HCT116 (cell line): Measurements from ENCODE around the gene CYP4F11. TPM values are rescaled to one million over a fixed set of nuclear protein-coding genes. Genes with fewer than 3 reads are reported as not detected.

Experiments
- ATAC-seq: fragments of 200-7000 bp; cut with Tn5 transposase; 2 replicates; pipeline ENCODE4 v1.9.1; 2020; ENCODE audit warnings: mild to moderate bottlenecking, moderate library complexity
- BruUV-seq: library from RNA; stranded (reverse); fragments of 400-500 nt; replicated peaks from 2 replicates; lab custom pipeline; 2021; lab: Mats Ljungman, UMichigan
- CTCF ChIA-PET: fragments of 300-600 bp; sonication (Branson Sonifier 250); formaldehyde crosslinking; loops from one replicate; lab custom pipeline; 2021; ENCODE audit warnings: antibody characterized with exemption; lab: Charles Lee
- POLR2A ChIA-PET: fragments of 300-600, 350-600 bp; sonication (Branson Sonifier 250); formaldehyde crosslinking; loops from one replicate; lab custom pipeline; 2021; ENCODE audit warnings: antibody characterized with exemption; lab: Charles Lee
- RAD21 ChIA-PET, 2 experiments: fragments of 300-600 bp; sonication (Branson Sonifier 250); formaldehyde crosslinking; loops; one replicate each; lab custom pipeline; 2023; ENCODE audit warnings: low total read pairs in 2 of 2; ENCODE audit not compliant: uncharacterized antibody in 2 of 2, unreplicated experiment in 2 of 2, low non-redundant PET in 1 of 2; lab: Charles Lee
- DNase-seq: peaks from one replicate; pipeline ENCODE4 v3.0.0-alpha.2; 2010; ENCODE audit warnings: low read depth, low spot score
- H2AFZ ChIP-seq: fragments of 200-600 bp; shearing (Covaris generic), sonication (generic); 2 replicates; pipeline ENCODE4 v1.6.1; 2017; ENCODE audit warnings: low read depth, mixed run types, mixed read lengths, antibody characterized with exemption, low read length; ENCODE audit not compliant: poor library complexity, severe bottlenecking
- H3K27ac ChIP-seq: 2 replicates; pipeline ENCODE4 v1.5.1; 2012; ENCODE audit warnings: low read depth, low read length
- H3K27me3 ChIP-seq: fragments of 200-600 bp; sonication (generic); 2 replicates; pipeline ENCODE4 v1.6.1; 2016; ENCODE audit warnings: mixed run types, low read length, mixed read lengths; ENCODE audit not compliant: insufficient read depth
- H3K36me3 ChIP-seq, 2 experiments: fragments of 200-500 bp in 1 of 2; fragments of 200-600 bp in 1 of 2; sonication (Bioruptor generic) in 1 of 2; sonication (generic) in 1 of 2; 2 replicates each; pipeline versions ENCODE4 v1.5.1 to v1.6.1; 2014 to 2016; ENCODE audit warnings: low read length in 2 of 2, inconsistent platforms in 1 of 2, mixed read lengths in 1 of 2, mixed run types in 1 of 2; ENCODE audit not compliant: insufficient read depth in 2 of 2, control insufficient read depth in 1 of 2
- H3K4me1 ChIP-seq, 2 experiments: fragments of 200-600 bp in 1 of 2; sonication (generic) in 1 of 2; 2 replicates each; pipeline versions ENCODE4 v1.5.1 to v1.6.1; 2012 to 2017; ENCODE audit warnings: low read length in 2 of 2, inconsistent platforms in 1 of 2, mild to moderate bottlenecking in 1 of 2, mixed read lengths in 1 of 2, mixed run types in 1 of 2, moderate library complexity in 1 of 2; ENCODE audit not compliant: insufficient read depth in 2 of 2, control insufficient read depth in 1 of 2
- H3K4me2 ChIP-seq: fragments of 200-600 bp; sonication (generic); 2 replicates; pipeline ENCODE4 v1.6.1; 2017; ENCODE audit warnings: mixed run types, low read length, mixed read lengths
- H3K4me3 ChIP-seq, 2 experiments: fragments of 200-600 bp in 1 of 2; sonication (generic) in 1 of 2; replicated peaks in 1 of 2; 2 replicates each; pipeline ENCODE4 v1.5.1; 2011 to 2016; ENCODE audit warnings: low read length in 2 of 2, control low read depth in 1 of 2, low read depth in 1 of 2, mild to moderate bottlenecking in 1 of 2, mixed read lengths in 1 of 2, mixed run types in 1 of 2
- H3K79me2 ChIP-seq: fragments of 200-600 bp; sonication (generic); 2 replicates; pipeline ENCODE4 v1.6.1; 2017; ENCODE audit warnings: mild to moderate bottlenecking, mixed run types, low read length, moderate library complexity, mixed read lengths; ENCODE audit not compliant: insufficient read depth
- H3K9ac ChIP-seq: fragments of 200-600 bp; sonication (generic); 2 replicates; pipeline ENCODE4 v1.6.1; 2016; ENCODE audit warnings: low read length, mixed read lengths
- H3K9me2 ChIP-seq: fragments of 200-600 bp; sonication (generic), shearing (Covaris generic); 2 replicates; pipeline ENCODE4 v1.6.1; 2017; ENCODE audit warnings: mixed run types, mild to moderate bottlenecking, moderate library complexity; ENCODE audit not compliant: insufficient read depth
- H3K9me3 ChIP-seq, 2 experiments: fragments of 200-500 bp in 1 of 2; fragments of 200-600 bp in 1 of 2; sonication (Bioruptor generic) in 1 of 2; sonication (generic) in 1 of 2; 2 replicates each; pipeline ENCODE4 v1.6.1; 2014 to 2017; ENCODE audit warnings: low read length in 2 of 2, mixed read lengths in 2 of 2, inconsistent platforms in 1 of 2, low read depth in 1 of 2, mild to moderate bottlenecking in 1 of 2, mixed run types in 1 of 2, moderate library complexity in 1 of 2; ENCODE audit not compliant: control insufficient read depth in 1 of 2, insufficient read depth in 1 of 2
- H4K20me1 ChIP-seq: fragments of 200-600 bp; sonication (generic), shearing (Covaris generic); 2 replicates; pipeline ENCODE4 v1.6.1; 2017; ENCODE audit warnings: mixed run types, mild to moderate bottlenecking, moderate library complexity; ENCODE audit not compliant: insufficient read depth
- ATF3 ChIP-seq: IDR thresholded peaks from 2 replicates; pipeline ENCODE4 v1.6.1; 2012
- CBX3 ChIP-seq: IDR thresholded peaks from 2 replicates; pipeline ENCODE4 v1.6.1; 2012; ENCODE audit warnings: low read depth
- CEBPB ChIP-seq: IDR thresholded peaks from 2 replicates; pipeline ENCODE4 v1.6.1; 2012; ENCODE audit warnings: low read depth
- CTCF ChIP-seq, 3 experiments: fragments of 200-600 bp in 1 of 3; sonication (generic) in 1 of 3; IDR thresholded peaks in 2 of 3; conservative IDR thresholded peaks in 1 of 3; 2 replicates each; pipeline ENCODE4 v1.5.1; 2012 to 2017; ENCODE audit warnings: low read depth in 2 of 3, low read length in 2 of 3, antibody characterized with exemption in 1 of 3, borderline replicate concordance in 1 of 3, control low read depth in 1 of 3, mild to moderate bottlenecking in 1 of 3, mixed read lengths in 1 of 3, mixed run types in 1 of 3, moderate library complexity in 1 of 3; ENCODE audit not compliant: insufficient read depth in 1 of 3
- EGR1 ChIP-seq: IDR thresholded peaks from 2 replicates; pipeline ENCODE4 v1.6.1; 2012; ENCODE audit warnings: low read depth
- ELF1 ChIP-seq: IDR thresholded peaks from 2 replicates; pipeline ENCODE4 v1.6.1; 2012; ENCODE audit warnings: low read depth, borderline replicate concordance
- EZH2 ChIP-seq: fragments of 200-600 bp; sonication (generic); IDR thresholded peaks from 2 replicates; pipeline ENCODE4 v1.6.1; 2017; ENCODE audit warnings: antibody characterized with exemption, mixed run types
- FOSL1 ChIP-seq: IDR thresholded peaks from 2 replicates; pipeline ENCODE4 v1.6.1; 2012; ENCODE audit warnings: low read depth
- JUND ChIP-seq: IDR thresholded peaks from 2 replicates; pipeline ENCODE4 v1.6.1; 2012
- MAX ChIP-seq: IDR thresholded peaks from 2 replicates; pipeline ENCODE4 v1.6.1; 2012
- POLR2A ChIP-seq: IDR thresholded peaks from 2 replicates; pipeline ENCODE4 v1.7.0; 2011; ENCODE audit warnings: borderline replicate concordance; ENCODE audit not compliant: insufficient read depth, insufficient read length; ENCODE audit errors: extremely low read depth
- RAD21 ChIP-seq: IDR thresholded peaks from 2 replicates; pipeline ENCODE4 v1.6.1; 2012; ENCODE audit warnings: low read depth, mild to moderate bottlenecking
- REST ChIP-seq: IDR thresholded peaks from 2 replicates; pipeline ENCODE4 v1.6.1; 2012; ENCODE audit warnings: low read depth
- SP1 ChIP-seq: IDR thresholded peaks from 2 replicates; pipeline ENCODE4 v1.6.1; 2012; ENCODE audit warnings: low read depth
- SRF ChIP-seq: IDR thresholded peaks from 2 replicates; pipeline ENCODE4 v1.6.1; 2012; ENCODE audit warnings: low read depth
- TCF7L2 ChIP-seq: IDR thresholded peaks from 2 replicates; pipeline ENCODE4 v1.7.0; 2011; ENCODE audit warnings: borderline replicate concordance, inconsistent platforms; ENCODE audit not compliant: insufficient read depth, insufficient read length; ENCODE audit errors: extremely low read depth
- YY1 ChIP-seq: IDR thresholded peaks from 2 replicates; pipeline ENCODE4 v1.6.1; 2011; ENCODE audit warnings: low read length, low read depth, moderate library complexity, mild to moderate bottlenecking; ENCODE audit not compliant: insufficient replicate concordance; ENCODE audit errors: extremely low read depth
- ZBTB33 ChIP-seq: IDR thresholded peaks from 2 replicates; pipeline ENCODE4 v1.6.1; 2011; ENCODE audit warnings: mild to moderate bottlenecking, low read length, moderate library complexity; ENCODE audit not compliant: insufficient replicate concordance; ENCODE audit errors: extremely low read depth
- ZFX ChIP-seq: fragments of 450-650 bp; IDR thresholded peaks from 2 replicates; pipeline ENCODE4 v1.6.1; 2017
- intact Hi-C: fragments of 100-400 bp; cut with micrococcal nuclease; formaldehyde crosslinking; loops from 2 replicates; pipeline ENCODE4 v1.10.0; 2022
- total RNA-seq: library from RNA; stranded (reverse); gene quantifications from one replicate; pipeline ENCODE4 v1.2.1, GENCODE V29; 2021; ENCODE audit not compliant: unreplicated experiment

The CYP4F11 gene
- total RNA-seq, 1 experiment from 2014 or later = 17.9 TPM

- ChIA-PET RAD21 (no interaction called here), CTCF (no interaction called here), POLR2A (no interaction called here)
- no peak overlapping the region for H3K27ac ChIP-seq
- no peaks in the 10 kb centered on the region for H3K9me3 ChIP-seq
- no peaks in the 10 kb centered on the region for H3K4me1 ChIP-seq
- ATAC-seq (no peak), DNase-seq (no peak)
- peaks cover 0 to 21% of the 10 kb centered on the region in 2 experiments; a peak in 2 of 4 replicates for H3K36me3 ChIP-seq
- H3K4me3 ChIP-seq = no peak overlapping the region
- no peaks in the 10 kb centered on the region for H3K27me3 ChIP-seq
- no peak overlapping the region for H3K4me2 ChIP-seq
- no peak for TF ChIP-seq EZH2
- no peak for TF ChIP-seq CBX3
- TF ChIP-seq ATF3 = no peak
- TF ChIP-seq JUND = no peak
- no peak for TF ChIP-seq REST
- no peak for TF ChIP-seq RAD21
- TF ChIP-seq TCF7L2 = no peak
- TF ChIP-seq EGR1 = no peak
- TF ChIP-seq ZBTB33 = no peak
- TF ChIP-seq ELF1 = no peak
- TF ChIP-seq MAX = no peak
- TF ChIP-seq CEBPB = no peak
- no peak for TF ChIP-seq FOSL1
- TF ChIP-seq YY1 = no peak
- TF ChIP-seq SP1 = no peak
- TF ChIP-seq POLR2A = no peak
- TF ChIP-seq ZFX = no peak
- no peak for TF ChIP-seq CTCF (IDR thresholded peaks at IDR 0.05 in 2 of 3, conservative IDR thresholded peaks at IDR 0.05 in 1 of 3; ENCODE audit: borderline replicate concordance in 1 of 3, insufficient read depth in 1 of 3, low read depth in 2 of 3, low read length in 2 of 3)
- no peak for TF ChIP-seq SRF
- intact Hi-C loops = no loop called here
- no peak overlapping the region for H3K9ac ChIP-seq
- no peaks in the 10 kb centered on the region for H3K9me2 ChIP-seq
- H4K20me1 ChIP-seq = no peaks in the 10 kb centered on the region
- peaks cover 4% of the 10 kb centered on the region; the same call in 1 of the 2 replicates for H3K79me2 ChIP-seq
- no TSS peak for BruUV-seq
- H2AFZ ChIP-seq = no peak overlapping the region
These were observed 10.6 kb downstream of the CYP4F11 start for GRCh38 chr19:15923702-15924101.
